HG03342 (cell line): ENCODE results near the gene DCUN1D2.

ENCODE experiments used
- ATAC-seq: cut with Tn5 transposase; IDR thresholded peaks from one replicate; pipeline ENCODE4 v1.9.1; 2021; ENCODE audit warnings: mild to moderate bottlenecking, moderate library complexity; ENCODE audit not compliant: unreplicated experiment

The DCUN1D2 gene

DNA sequence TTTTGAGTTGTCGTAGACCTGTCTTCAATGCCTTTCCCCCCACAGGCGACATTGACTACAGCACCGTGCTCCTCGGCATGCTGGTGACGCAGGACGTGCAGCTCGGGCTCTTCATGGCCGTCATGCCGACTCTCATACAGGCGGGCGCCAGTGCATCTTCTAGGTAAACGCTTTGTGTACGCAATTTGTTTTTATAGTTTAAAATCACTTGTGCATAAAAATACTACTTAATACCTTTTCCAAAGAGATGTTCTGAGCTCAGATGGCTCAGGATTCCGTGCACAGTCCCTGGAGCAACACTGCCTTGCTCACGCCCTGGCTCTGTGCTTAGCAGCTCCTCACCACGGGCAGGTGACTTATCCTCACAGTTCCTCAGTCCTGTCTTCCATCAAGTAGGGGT lies 30.1 kb upstream of the DCUN1D2 start:
- ATAC-seq: no peak

DNA sequence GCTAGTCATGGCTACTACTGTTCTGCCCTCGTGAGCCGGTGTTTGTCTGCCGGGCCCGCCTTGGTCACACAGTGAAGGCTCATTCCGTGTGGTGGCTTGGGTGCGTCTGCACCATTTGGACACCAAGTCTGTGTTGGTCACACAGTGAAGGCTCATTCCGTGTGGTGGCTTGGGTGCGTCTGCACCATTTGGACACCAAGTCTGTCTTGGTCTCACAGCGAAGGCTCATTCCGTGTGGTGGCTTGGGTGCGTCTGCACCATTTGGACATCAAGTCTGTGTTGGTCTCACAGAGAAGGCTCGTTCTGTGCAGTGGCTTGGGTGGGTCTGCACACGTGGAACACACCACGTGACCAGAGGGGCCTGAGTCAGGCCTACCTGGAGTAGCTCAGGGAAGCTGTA lies 29.0 kb upstream of the DCUN1D2 start:
- no peak for ATAC-seq

DNA sequence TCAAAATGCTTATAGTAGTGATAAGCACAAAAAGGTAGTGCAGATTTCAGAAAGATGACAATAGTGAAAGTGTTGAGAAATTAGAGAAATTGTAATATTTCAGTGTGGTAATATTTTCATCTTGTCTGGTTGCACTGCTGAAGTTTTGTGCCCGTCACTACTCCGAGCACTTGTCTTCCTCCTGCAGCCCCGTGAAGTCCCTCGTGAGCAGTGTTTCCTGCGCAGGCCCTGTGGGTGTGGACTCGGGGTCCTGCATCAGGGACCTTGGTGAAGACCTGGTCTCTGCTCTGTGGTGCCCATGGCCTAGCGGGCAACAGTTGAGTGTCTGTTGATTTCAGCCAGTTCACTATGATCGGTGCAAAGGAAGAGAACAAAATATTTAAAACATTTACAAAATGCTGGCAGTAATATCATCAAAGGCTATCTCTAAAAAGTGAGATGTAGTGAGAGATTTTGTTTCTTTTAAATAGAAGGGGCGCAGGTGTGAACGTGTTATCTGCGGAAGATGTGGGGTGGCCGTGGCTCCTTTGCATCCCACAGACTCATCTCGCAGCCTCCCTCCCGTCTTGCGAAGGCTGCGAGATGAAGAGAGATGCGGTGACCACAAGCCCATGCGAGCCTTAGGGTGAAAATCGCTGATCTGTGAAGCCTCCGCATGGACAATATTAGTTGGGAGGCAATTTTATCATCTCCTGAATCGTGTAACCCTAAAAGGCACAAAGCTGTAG lies 27.7 kb upstream of the DCUN1D2 start:
- ATAC-seq: no peak

DNA sequence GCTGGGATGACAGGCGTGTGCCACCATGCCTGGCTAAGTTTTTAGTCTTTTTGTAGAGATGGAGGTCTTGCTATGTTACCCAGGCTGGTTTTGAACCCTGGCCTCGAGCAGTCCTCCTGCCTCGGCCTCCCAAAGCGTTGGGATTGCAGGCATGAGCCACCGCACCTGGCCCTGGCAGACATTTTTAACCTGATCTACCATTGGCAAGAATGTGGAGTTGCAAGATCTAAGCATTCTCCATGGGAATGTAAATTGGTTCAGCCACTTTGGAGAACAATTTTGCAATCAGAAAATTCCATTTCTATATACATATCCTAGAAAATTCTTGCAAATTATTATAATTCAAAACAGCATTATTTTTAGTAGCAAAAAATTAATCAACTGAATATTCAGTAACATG lies 24.3 kb upstream of the DCUN1D2 start:
- no peak for ATAC-seq

DNA sequence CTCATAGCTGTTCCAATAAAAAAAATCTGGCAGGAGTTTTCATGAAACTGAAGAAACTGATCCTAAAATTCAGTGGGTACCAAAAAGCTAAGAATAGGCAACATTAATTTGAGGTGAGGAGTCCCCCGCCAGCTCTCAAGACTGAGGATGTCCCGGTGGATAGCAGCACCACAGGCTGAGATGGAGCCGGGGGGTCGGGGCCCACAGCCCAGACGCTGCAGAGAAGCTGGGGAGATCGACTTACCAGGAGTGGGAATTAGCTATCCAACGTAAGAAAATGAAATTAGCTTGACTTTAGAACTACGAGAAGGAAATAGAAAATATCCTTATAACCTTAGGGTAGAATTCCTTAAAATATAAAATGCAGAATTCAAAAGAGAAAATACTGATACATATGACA lies 23.2 kb upstream of the DCUN1D2 start:
- no peak for ATAC-seq

DNA sequence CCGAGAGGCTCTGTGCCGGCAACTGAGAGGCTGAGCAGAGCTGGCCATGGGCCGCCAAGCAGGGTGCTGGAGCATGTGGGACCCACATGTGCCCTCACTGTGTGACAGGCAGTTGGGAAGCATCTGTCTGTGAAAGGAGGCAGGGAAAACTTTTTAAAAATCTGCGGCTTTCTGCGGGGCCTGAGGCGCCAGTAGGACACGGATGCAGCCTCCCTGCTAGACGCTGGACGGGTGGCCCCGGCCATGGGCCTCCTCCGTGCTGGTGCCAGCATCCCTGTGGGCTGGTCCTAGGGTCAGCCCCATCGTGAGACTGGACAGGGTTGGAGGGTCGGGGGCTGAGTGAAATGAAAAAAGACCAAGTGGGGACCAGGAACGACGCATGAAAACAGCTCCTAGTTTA lies 20.9 kb upstream of the DCUN1D2 start:
- ATAC-seq: no peak

DNA sequence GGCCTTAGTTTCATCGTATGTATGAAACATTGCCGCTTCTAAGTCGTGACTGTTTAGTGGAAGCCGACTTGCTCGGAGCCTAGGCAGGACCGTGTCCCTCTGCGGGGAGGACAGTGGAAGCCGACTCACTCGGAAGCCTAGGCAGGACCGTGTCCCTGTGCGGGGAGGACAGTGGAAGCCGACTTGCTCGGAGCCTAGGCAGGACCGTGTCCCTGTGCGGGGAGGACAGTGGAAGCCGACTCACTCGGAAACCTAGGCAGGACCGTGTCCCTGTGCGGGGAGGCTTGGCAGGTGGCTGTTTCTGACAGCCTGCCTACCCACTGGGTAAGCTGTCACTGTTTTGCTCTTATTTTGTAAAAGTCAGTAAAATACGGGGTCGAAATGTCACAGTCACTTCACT lies 20.4 kb upstream of the DCUN1D2 start:
- no peak for ATAC-seq

DNA sequence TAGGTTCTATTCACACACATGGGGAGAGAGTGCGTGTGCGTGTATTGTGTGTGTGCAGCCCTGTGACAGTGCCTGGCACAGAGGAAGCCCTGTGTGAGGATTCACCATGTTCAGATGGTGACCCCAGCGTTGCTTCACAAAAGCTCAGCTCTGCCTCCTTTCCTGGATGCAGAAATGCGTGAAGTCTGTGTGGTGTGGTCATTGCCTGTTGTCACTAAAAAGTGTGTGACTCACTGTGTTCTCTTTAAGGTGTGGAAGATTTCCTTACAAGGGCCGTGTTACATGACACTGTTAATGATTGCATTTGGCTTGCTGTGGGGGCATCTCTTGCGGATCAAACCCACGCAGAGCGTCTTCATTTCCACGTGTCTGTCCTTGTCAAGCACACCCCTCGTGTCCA lies 19.5 kb upstream of the DCUN1D2 start:
- ATAC-seq: no peak

DNA sequence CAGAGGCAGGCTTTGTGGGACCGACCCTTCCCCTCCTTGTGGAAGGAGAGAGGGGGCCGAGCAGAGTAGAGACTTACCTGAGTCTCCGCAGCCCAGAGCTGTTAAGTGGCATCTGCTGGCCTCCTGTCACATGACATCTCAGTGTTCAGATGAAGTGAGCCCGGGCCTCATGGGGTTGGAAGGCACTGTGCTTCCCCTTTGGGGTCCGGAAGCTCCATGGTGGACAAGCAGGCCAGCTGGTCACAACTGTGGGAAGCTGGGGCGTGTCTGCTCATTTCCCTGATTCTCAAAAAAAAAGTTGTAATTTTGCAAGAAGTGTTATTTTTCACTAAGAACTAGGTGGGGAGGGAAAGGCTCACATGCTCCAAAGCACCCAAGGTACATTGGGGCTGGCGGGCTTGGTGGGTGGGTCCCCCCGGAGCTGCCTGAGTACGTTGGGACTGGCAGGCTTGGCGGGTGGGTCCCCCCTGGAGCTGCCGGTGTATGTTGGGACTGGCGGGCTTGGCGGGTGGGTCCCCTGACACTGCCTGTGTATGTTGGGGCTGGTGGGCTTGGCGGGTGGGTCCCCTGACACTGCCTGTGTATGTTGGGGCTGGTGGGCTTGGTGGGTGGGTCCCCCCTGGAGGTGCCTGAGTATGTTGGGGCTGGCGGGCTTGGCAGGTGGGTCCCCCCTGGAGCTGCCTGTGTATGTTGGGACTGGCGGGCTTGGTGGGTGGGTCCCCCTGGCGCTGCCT lies 18.2 kb upstream of the DCUN1D2 start:
- ATAC-seq: no peak

DNA sequence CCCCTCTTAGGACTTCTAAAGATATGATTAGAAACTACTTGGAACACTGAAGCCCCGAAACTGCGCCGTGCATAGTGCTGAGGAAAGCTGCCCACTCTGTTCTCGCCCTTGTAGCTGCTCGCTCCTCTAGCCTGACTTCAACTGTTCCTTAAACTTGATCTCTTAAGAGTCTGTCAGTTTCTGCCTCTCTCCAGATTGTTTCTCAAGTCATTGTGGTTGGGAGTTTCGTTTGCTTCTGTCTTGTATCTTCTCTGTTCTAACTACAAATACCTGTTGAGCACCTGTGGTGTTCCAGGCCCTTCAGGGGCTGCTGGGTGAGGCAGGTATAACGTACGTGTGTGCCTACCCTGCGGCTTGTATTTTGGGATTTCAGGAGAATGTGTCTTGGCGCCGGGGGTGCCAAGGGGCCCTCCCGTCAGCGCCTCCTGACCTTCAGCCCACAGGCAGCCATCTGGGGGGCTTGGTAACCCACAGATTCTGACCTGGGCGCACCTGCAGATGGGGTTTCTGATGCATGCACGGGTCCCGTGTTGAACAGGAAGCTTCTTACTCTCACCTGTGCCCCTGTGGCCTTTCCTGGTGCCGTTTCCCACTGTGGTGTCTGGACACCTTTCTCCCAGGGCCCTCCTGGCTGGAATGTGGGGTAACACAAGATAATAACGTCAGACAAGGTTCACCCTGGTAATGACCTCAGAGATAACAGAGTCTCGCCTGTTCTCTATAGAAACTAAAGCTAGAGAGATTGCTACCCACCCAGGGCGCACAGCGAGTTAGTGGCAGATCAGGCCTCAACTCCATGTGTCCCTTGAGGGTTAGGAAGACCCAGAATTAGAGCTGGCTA lies 17.2 kb upstream of the DCUN1D2 start:
- no peak for ATAC-seq

DNA sequence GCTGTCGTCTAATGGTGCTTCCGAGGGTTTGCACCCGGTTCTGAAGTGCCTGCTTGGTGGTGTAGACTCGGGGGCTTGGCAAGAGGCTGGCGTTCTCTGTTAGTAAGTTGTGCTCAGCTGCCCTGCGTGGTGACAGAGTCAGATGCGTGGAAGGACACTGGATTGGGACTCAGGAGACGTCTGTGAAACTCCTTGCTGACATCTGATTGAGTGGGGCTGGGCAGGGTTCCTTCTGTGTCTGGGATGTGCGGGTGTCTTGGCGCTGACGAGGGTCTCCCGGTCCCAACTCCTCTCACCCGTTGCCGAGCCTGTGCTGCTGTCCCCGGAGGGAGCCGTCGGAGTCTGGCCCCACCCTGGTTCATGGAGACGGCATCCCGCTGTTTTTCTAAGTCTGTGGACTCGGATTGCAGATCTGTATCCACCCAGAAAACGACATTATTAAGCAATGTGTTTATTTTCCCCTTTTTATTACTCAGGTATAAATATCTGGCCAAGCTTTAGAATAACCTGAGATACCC lies 16.4 kb upstream of the DCUN1D2 start:
- no peak for ATAC-seq

DNA sequence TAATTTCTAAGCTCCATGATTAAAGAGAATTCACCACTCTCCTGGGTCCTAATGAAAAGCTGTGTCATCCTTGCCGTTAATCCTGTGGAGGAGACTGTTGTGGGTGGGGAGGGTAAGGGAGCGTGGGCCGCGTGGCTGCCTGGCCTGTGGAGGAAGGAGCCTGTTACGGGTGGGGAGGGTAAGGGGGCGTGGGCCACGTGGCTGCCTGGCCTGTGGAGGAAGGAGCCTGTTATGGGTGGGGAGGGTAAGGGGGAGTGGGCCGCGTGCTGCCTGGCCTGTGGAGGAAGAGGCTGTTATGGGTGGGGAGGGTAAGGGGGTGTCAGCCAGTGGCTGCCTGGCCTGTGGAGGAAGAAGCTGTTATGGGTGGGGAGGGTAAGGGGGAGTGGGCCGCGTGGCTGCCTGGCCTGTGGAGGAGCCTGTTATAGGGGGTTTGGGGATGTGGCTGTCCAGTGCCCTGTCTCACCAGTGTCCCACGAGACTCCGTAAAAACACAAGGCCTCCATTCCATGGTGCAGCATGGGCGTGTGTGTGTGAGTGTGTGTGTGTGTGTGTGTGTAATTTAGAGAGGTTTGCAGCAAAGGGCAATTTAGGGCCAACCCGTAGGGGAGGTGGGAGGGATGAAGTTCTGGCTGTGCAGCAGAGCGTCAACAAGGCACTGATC lies 15.6 kb upstream of the DCUN1D2 start:
- no peak for ATAC-seq

DNA sequence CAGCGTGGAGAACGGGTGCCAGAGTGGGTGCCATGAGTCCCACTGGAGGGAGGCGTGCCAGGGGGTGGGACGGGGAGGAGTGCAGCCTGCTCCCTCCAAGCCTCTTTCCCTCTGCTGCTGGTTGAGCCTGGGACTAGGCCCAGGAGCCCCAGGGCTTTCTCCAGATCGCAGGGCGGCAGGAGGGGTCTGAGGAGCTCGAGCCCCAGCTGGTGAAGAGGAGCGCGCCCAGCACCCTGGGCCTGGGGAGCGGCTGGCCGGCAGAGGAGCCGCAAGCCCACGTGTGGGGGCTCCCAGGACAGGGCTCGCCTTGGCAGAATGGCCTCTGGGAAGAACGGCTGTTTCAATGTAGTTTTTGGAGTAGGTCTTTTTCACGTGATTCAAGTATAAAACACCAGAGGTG lies 12.2 kb upstream of the DCUN1D2 start:
- ATAC-seq: no peak

DNA sequence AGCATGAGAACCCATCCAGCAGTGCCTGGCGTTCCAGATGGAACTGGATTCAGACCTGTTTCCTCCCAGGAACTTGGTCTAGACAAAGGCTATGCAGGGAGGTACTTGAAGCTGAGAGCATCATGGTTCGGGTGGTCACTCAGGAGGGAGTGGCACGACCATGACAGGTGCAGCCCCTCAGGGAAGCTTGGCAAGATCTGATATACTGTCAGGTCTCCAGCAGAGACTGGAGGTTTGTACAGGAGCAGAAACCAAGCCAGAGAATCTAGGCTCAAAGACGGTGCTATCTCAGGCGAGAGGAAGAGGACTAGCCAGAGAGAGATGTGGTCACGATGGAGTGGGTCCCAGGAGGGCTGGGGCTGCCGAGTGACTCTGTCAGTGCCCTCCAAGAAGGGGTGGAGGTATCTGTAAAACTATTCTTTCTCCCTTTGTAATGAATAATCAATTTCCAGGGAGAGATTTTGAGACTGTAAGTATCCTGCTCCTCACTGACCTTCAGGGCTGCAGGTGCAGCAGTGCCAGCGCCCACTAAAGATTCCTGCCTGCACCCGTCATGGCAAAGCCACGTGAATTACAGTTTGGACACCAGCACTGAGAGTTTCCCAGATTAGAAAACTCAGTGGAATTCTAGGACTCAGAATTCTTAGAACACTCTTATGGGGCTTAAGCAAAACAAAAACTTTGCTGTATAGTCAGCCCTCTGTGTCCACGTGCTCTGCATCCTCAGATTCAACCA lies 10.2 kb upstream of the DCUN1D2 start:
- ATAC-seq: no peak

DNA sequence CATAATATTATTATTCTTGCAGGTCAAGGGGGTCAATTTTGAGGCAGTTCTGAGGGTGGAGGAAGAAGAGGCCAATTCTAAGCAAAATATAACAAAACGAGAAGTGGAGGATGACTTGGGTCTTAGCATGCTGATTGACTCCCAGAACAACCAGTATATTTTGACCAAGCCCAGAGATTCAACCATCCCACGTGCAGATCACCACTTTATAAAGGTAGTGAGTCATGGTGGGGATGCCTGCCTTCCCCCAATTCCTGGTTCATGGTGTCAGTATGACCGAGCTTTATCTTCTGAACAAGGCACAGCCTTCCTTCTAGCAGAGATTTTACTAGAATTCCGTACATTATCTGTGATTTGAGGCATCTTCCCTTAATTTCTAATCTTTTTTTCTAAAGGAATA lies 9.4 kb upstream of the DCUN1D2 start:
- ATAC-seq: no peak

DNA sequence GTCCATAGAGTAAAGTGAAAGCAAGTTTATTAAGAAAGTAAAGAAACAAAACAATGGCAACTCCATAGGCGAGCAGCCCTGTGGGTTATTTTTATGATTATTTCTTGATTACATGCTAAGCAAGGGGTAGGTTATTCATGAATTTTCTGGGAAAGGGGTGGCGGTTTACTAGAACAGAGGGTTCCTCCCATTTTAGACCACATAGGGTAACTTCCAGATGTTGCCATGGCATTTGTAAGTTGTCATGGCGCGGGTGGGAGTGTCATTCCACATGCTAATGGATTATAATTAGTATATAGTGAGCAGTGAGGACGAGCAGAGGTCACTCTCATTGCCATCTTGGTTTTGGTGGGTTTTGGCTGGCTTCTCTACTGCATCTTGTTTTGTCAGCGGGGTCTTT lies 8.4 kb upstream of the DCUN1D2 start:
- ATAC-seq: no peak

DNA sequence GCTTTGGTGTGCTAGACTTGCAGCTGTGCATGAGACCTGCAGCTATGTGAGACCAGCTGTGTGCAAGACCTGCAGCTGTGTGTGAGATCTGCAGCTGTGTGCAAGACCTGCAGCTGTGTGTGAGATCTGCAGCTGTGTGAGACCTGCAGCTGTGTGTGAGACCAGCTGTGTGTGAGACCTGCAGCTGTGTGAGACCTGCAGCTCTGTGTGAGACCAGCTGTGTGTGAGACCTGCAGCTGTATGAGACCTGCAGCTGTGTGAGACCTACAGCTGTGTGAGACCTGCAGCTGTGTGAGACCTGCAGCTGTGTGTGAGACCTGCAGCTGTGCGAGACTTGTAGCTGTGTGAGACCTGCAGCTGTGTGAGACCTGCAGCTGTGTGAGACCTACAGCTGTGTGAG lies 6.7 kb upstream of the DCUN1D2 start:
- ATAC-seq: no peak

DNA sequence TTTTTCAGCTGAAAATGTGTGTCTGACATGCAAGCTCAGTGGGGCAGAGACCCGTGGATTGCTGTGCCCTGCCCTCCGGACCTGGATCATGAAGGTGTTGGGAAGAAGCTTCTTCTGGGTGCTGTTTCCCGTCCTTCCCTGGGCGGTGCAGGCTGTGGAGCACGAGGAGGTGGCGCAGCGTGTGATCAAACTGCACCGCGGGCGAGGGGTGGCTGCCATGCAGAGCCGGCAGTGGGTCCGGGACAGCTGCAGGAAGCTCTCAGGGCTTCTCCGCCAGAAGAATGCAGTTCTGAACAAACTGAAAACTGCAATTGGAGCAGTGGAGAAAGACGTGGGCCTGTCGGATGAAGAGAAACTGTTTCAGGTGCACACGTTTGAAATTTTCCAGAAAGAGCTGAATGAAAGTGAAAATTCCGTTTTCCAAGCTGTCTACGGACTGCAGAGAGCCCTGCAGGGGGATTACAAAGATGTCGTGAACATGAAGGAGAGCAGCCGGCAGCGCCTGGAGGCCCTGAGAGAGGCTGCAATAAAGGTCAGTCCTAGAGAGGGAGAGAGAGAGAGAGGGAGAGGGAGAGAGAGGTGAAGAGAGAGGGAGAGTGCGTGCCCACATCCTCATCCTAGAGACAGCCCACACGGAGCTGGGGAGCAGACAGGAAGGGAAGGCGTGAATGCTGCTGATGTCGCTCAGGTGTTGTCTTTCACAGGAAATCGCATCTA lies 5.1 kb upstream of the DCUN1D2 start:
- ATAC-seq: no peak

DNA sequence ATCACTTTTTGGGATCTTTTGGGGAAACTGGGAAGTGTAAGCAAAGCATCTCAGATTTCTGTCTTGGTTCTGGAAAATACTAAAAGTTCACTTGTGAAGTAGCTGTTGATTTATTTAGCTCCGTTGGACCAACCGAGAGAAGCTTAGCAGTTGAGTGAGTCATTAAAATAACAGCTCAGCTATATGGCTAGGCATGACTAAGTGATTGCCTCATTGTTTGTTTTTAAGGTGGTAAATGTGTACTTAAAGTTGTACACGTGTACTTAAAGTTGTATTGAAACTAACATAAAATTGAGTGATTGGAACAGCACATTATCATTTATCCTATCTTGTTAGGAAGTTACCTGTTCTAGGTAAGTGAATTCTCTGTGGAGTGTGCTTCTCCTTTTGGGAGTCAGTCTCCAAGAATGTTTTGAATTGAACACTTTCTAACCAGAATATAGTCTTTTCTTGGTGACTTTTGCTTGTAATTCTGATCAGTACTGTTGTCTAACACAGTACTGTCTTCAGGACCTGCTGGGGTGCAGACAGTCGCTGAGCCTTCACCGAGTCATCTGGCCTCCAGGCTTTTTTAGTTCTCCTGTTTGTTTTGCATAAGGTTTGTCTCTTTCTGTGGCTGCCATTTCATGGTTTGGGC lies 2.9 kb upstream of the DCUN1D2 start:
- ATAC-seq: peak; percentile 17
